ENCODE measurements around the gene CLEC7A.

DNA sequence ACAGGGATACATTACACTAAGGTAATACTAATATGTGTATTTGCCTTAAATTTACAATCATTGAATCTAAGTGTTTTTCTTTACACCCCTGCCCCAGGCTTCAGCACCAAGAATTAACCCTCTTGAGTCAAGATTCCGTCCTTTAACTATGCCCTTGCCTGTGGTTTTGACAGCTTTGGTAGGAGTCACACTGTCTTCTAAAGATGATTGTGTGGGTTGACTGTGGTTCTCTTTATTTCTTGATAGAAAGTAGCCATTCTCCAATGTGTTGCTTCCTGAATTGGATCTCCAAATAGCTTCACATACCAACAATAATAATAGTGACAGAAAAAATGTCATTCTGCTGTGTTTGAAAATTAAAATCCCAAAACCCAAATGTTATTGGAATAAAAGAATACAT lies 3.6 kb downstream of the CLEC7A start:
- TF ChIP-seq, protein P1, sequence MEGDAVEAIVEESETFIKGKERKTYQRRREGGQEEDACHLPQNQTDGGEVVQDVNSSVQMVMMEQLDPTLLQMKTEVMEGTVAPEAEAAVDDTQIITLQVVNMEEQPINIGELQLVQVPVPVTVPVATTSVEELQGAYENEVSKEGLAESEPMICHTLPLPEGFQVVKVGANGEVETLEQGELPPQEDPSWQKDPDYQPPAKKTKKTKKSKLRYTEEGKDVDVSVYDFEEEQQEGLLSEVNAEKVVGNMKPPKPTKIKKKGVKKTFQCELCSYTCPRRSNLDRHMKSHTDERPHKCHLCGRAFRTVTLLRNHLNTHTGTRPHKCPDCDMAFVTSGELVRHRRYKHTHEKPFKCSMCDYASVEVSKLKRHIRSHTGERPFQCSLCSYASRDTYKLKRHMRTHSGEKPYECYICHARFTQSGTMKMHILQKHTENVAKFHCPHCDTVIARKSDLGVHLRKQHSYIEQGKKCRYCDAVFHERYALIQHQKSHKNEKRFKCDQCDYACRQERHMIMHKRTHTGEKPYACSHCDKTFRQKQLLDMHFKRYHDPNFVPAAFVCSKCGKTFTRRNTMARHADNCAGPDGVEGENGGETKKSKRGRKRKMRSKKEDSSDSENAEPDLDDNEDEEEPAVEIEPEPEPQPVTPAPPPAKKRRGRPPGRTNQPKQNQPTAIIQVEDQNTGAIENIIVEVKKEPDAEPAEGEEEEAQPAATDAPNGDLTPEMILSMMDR (IDR thresholded peaks at IDR 0.05 in 2 of 3, conservative IDR thresholded peaks at IDR 0.05 in 1 of 3; ENCODE audit: borderline replicate concordance in 1 of 3, insufficient read depth in 1 of 3, low read depth in 2 of 3, low read length in 2 of 3): no peak
- TF ChIP-seq CBX3 (IDR thresholded peaks at IDR 0.05; ENCODE audit: low read depth): no peak
